ENCODE measurements around the gene POGLUT3. TPM values are rescaled to one million over a fixed set of nuclear protein-coding genes. Genes with fewer than 3 reads are reported as not detected.

POGLUT3 gene
- total and polyA plus RNA-seq, 9 of the 15 experiments (the other 6 are each of a cell fraction or from before 2014, with no cell fraction given), result 4.6 to 29.7 (median 17.8) TPM

DNA sequence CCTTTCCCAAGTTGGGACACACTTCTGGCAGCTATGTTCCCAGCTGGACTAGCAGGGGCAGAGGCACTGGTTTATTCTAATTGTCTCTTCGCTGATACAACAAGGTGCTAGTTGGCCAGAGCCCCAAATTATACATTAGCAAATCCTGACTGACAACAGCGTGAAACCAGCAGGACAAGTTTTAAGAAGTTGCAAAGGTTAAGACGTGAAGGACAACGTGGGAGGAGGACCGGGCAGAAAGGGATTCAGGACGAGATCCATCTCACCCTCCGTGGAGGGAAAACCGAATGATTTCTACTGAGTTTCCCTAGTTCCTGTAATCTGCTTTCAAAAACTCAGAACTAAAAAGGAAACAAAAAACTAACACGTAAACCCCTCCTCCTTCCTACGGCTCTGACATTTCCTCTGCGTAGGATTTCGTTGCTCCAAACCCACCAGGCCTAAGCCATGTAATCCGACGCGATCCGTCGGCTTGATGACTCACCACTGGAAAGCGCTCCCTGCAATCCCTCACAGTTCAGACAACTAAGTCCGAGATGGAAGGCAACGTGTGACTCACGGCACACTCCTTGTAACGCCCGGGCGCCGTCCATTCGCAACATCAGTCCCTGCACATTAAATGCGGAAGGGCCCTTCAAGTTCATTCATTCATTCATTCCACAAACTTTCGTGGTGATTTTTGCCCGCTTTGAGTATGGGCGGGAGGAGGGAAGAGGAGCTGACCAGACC, 703 bp downstream of the POGLUT3 start (continued):
- TF ChIP-seq ZNF77 (CRISPR knock-in tag; IDR thresholded peaks at IDR 0.05), result no peak
- TF ChIP-seq, protein P1, sequence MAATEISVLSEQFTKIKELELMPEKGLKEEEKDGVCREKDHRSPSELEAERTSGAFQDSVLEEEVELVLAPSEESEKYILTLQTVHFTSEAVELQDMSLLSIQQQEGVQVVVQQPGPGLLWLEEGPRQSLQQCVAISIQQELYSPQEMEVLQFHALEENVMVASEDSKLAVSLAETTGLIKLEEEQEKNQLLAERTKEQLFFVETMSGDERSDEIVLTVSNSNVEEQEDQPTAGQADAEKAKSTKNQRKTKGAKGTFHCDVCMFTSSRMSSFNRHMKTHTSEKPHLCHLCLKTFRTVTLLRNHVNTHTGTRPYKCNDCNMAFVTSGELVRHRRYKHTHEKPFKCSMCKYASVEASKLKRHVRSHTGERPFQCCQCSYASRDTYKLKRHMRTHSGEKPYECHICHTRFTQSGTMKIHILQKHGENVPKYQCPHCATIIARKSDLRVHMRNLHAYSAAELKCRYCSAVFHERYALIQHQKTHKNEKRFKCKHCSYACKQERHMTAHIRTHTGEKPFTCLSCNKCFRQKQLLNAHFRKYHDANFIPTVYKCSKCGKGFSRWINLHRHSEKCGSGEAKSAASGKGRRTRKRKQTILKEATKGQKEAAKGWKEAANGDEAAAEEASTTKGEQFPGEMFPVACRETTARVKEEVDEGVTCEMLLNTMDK (IDR thresholded peaks at IDR 0.05; ENCODE audit: borderline replicate concordance, insufficient read depth, low read depth, low read length, poor library complexity, severe bottlenecking), result no peak
- TF ChIP-seq ZEB2 (IDR thresholded peaks at IDR 0.05), result peak; percentile 14; the same call in 1 of the 2 replicates
- TF ChIP-seq C11orf30 (IDR thresholded peaks at IDR 0.05; ENCODE audit: low read depth), result peak; percentile 42
- peak in 1 of 2 experiments; percentile 54; a peak in 1 of 4 replicates for TF ChIP-seq MAZ (CRISPR knock-in tag; conservative IDR thresholded peaks at IDR 0.05 in 1 of 2, IDR thresholded peaks at IDR 0.05 in 1 of 2)
- no peak for TF ChIP-seq NR3C1 (CRISPR knock-in tag; IDR thresholded peaks at IDR 0.05)
- no peak for TF ChIP-seq ZNF696 (CRISPR knock-in tag; conservative IDR thresholded peaks at IDR 0.05)
- no peak for TF ChIP-seq MCM5 (IDR thresholded peaks at IDR 0.05; ENCODE audit: low read depth)
- no peak for TF ChIP-seq NCOA4 (IDR thresholded peaks at IDR 0.05; ENCODE audit: partially characterized antibody)
- TF ChIP-seq, protein P2, sequence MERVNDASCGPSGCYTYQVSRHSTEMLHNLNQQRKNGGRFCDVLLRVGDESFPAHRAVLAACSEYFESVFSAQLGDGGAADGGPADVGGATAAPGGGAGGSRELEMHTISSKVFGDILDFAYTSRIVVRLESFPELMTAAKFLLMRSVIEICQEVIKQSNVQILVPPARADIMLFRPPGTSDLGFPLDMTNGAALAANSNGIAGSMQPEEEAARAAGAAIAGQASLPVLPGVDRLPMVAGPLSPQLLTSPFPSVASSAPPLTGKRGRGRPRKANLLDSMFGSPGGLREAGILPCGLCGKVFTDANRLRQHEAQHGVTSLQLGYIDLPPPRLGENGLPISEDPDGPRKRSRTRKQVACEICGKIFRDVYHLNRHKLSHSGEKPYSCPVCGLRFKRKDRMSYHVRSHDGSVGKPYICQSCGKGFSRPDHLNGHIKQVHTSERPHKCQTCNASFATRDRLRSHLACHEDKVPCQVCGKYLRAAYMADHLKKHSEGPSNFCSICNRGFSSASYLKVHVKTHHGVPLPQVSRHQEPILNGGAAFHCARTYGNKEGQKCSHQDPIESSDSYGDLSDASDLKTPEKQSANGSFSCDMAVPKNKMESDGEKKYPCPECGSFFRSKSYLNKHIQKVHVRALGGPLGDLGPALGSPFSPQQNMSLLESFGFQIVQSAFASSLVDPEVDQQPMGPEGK (CRISPR knock-in tag; IDR thresholded peaks at IDR 0.05; ENCODE audit: borderline replicate concordance), result no peak
- peak; percentile 73; the same call in 1 of the 2 replicates for TF ChIP-seq LEF1 (IDR thresholded peaks at IDR 0.05)
- TF ChIP-seq ZNF12 (CRISPR knock-in tag; IDR thresholded peaks at IDR 0.05), result peak; percentile 83; the same call in 1 of the 2 replicates
- no peak for TF ChIP-seq PTRF (tag; IDR thresholded peaks at IDR 0.05)
- TF ChIP-seq, protein P3, sequence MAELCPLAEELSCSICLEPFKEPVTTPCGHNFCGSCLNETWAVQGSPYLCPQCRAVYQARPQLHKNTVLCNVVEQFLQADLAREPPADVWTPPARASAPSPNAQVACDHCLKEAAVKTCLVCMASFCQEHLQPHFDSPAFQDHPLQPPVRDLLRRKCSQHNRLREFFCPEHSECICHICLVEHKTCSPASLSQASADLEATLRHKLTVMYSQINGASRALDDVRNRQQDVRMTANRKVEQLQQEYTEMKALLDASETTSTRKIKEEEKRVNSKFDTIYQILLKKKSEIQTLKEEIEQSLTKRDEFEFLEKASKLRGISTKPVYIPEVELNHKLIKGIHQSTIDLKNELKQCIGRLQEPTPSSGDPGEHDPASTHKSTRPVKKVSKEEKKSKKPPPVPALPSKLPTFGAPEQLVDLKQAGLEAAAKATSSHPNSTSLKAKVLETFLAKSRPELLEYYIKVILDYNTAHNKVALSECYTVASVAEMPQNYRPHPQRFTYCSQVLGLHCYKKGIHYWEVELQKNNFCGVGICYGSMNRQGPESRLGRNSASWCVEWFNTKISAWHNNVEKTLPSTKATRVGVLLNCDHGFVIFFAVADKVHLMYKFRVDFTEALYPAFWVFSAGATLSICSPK (IDR thresholded peaks at IDR 0.05; ENCODE audit: borderline replicate concordance), result no peak
- TF ChIP-seq KAT7 (CRISPR knock-in tag; IDR thresholded peaks at IDR 0.05; ENCODE audit: borderline replicate concordance), result no peak
- TF ChIP-seq ZNF282 (CRISPR knock-in tag; IDR thresholded peaks at IDR 0.05), result no peak
- TF ChIP-seq NR2C2 (CRISPR knock-in tag; IDR thresholded peaks at IDR 0.05), result no peak
- peak; percentile 60; the same call in 1 of the 2 replicates for TF ChIP-seq NR2C2 (tag; IDR thresholded peaks at IDR 0.05)
- no peak for TF ChIP-seq ZFPM2 (CRISPR knock-in tag; IDR thresholded peaks at IDR 0.05)
- TF ChIP-seq ZNF253 (CRISPR knock-in tag; conservative IDR thresholded peaks at IDR 0.05), result no peak
- no peak for TF ChIP-seq HMG20A (CRISPR knock-in tag; conservative IDR thresholded peaks at IDR 0.05)
- TF ChIP-seq TRIM28 (IDR thresholded peaks at IDR 0.05), result no peak
- TF ChIP-seq SAFB (IDR thresholded peaks at IDR 0.05; ENCODE audit: borderline replicate concordance, low read depth, low read length), result no peak
- 0 out of 2 replicates have a peak, but pooled peaks have one; percentile 55 for TF ChIP-seq ETV5 (CRISPR knock-in tag; IDR thresholded peaks at IDR 0.05; ENCODE audit: low read depth)
- TF ChIP-seq NFYB (IDR thresholded peaks at IDR 0.05; ENCODE audit: extremely low read depth, insufficient read length), result no peak

Data from K562 (cell line).